ENCODE data around the gene ATP1B1. TPM values are rescaled to one million over a fixed set of nuclear protein-coding genes. Genes with fewer than 3 reads are reported as not detected.
"Not testable (repeated sequence)": the region's sequence is repeated elsewhere in the genome, so short reads cannot be mapped to it uniquely, and the experiment has no call there.

The ATP1B1 gene
- total and polyA plus RNA-seq, 2 experiments from 2014 or later: 51.0 to 73.4 TPM

- TF ChIP-seq ZNF462 (CRISPR knock-in tag; IDR thresholded peaks at IDR 0.05) (no peak), POLR2AphosphoS5 (IDR thresholded peaks at IDR 0.05; ENCODE audit: low read depth) (no peak)
- no peak overlapping the region for H2AFZ ChIP-seq
- no peaks in the 10 kb centered on the region for H3K27me3 ChIP-seq (ENCODE audit: insufficient read depth)
- H3K4me2 ChIP-seq: no peak overlapping the region
- no peaks in the 10 kb centered on the region for H4K20me1 ChIP-seq (replicated peaks; ENCODE audit: insufficient read depth)
- no peaks in the 10 kb centered on the region for H3F3A ChIP-seq (replicated peaks; ENCODE audit: low read depth)
- peaks cover 42% of the 10 kb centered on the region for H3K79me2 ChIP-seq (replicated peaks; ENCODE audit: insufficient read depth)
- no peak overlapping the region for H3K27ac ChIP-seq (ENCODE audit: low read depth)
- no peak for DNase-seq (ENCODE audit: low spot score)
- Mint-ChIP-seq H3K4me1 (peaks cover 6% of the 10 kb centered on the region; the same call in 2 of the 3 replicates), H3K4me3 (no peak overlapping the region), H3K27ac (no peak overlapping the region), H3K9me3 (no peaks in the 10 kb centered on the region), H3K36me3 (ENCODE audit: low read depth) (peaks cover 60% of the 10 kb centered on the region), H3K27me3 (ENCODE audit: insufficient read depth, low read depth, poor library complexity) (no peaks in the 10 kb centered on the region)
- no peaks in the 10 kb centered on the region for H3K9me2 ChIP-seq (ENCODE audit: insufficient read depth)
- H3K36me3 ChIP-seq (ENCODE audit: insufficient read depth): peaks cover 36% of the 10 kb centered on the region
- no peak for ATAC-seq
- no peaks in the 10 kb centered on the region for H3K4me1 ChIP-seq (ENCODE audit: insufficient read depth)
- no peak overlapping the region for H3K4me3 ChIP-seq
Observed at GRCh38 chr1:169124459-169124858, 18.0 kb downstream of the ATP1B1 start.

GRCh38 chr1:169125597-169125996 is 19.1 kb downstream of the ATP1B1 start:
- not testable (repeated sequence) for H2AFZ ChIP-seq; H3K9me2 ChIP-seq (ENCODE audit: insufficient read depth); H3K27ac Mint-ChIP-seq; H3K27ac ChIP-seq (ENCODE audit: low read depth); H3K4me3 Mint-ChIP-seq; H3F3A ChIP-seq (replicated peaks; ENCODE audit: low read depth); H4K20me1 ChIP-seq (replicated peaks; ENCODE audit: insufficient read depth); ATAC-seq; H3K4me1 Mint-ChIP-seq; H3K4me1 ChIP-seq (ENCODE audit: insufficient read depth); H3K27me3 Mint-ChIP-seq (ENCODE audit: insufficient read depth, low read depth, poor library complexity); H3K4me3 ChIP-seq; H3K27me3 ChIP-seq (ENCODE audit: insufficient read depth); H3K4me2 ChIP-seq; DNase-seq (ENCODE audit: low spot score); H3K9me3 Mint-ChIP-seq
- peaks cover 36% of the 10 kb centered on the region for H3K36me3 ChIP-seq (ENCODE audit: insufficient read depth)
- H3K79me2 ChIP-seq (replicated peaks; ENCODE audit: insufficient read depth): peaks cover 32% of the 10 kb centered on the region
- H3K36me3 Mint-ChIP-seq (ENCODE audit: low read depth): peaks cover 62% of the 10 kb centered on the region

All from GM23338 (cell line).